ENCODE measurements around the gene CAMTA1. TPM values are rescaled to one million over a fixed set of nuclear protein-coding genes. Genes with fewer than 3 reads are reported as not detected.

Gene CAMTA1
- total and polyA plus RNA-seq, 8 donors: 13.0 to 54.2 (median 23.6) TPM

GRCh38 chr1:6982443-6982842, 197.2 kb downstream of the CAMTA1 start:
- Histone ChIP-seq H3K4me3 (no peak overlapping the region), H3K27me3 (no peaks in the 10 kb centered on the region), H3K9me3 (no peaks in the 10 kb centered on the region), H3K4me1 (no peaks in the 10 kb centered on the region), H3K27ac (no peak overlapping the region), H3K36me3 (no peaks in the 10 kb centered on the region)
- DNase-seq (no peak), FAIRE-seq (no peak), ATAC-seq (no peak)
- intact Hi-C loops (cut with DNase I): no loop called here
- TF ChIP-seq CTCF (IDR thresholded peaks at IDR 0.05): no peak
- 76 to 81% methylated on average over 9 of the region's 9 CpGs for WGBS, 2 donors

DNA sequence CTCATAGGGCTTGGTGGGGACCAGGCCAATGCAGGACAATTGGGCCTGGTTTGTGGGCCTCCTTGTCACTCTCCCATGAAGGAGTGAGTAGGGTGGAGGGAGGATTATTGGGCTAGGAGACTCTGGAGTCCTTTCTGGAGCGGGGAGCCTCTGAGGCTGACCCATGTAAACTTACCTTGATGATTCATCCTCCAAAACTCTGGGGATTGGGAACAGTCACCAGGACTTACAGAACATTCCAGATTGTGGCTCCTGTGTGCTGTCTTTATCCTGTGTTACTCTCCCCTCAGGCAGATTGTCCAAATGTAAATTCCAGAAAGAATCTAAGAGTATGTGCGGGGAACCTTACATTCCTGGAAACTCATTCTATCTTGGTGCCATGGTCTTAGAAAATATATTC, 197.6 kb downstream of the CAMTA1 start:
- no peaks in the 10 kb centered on the region for H3K27me3 ChIP-seq
- DNase-seq (no peak), FAIRE-seq (no peak), ATAC-seq (no peak)
- H3K9me3 ChIP-seq: no peaks in the 10 kb centered on the region
- TF ChIP-seq CTCF (IDR thresholded peaks at IDR 0.05): no peak
- no peak overlapping the region for H3K4me3 ChIP-seq
- intact Hi-C loops (cut with DNase I): no loop called here
- H3K36me3 ChIP-seq: no peaks in the 10 kb centered on the region
- H3K4me1 ChIP-seq: no peaks in the 10 kb centered on the region
- H3K27ac ChIP-seq: no peak overlapping the region
- WGBS, 2 donors: 97 to 100% methylated on average over 2 of the region's 2 CpGs

GRCh38 chr1:6984536-6984935, 199.3 kb downstream of the CAMTA1 start:
- Histone ChIP-seq H3K27me3 (no peaks in the 10 kb centered on the region), H3K9me3 (no peaks in the 10 kb centered on the region), H3K4me1 (no peaks in the 10 kb centered on the region), H3K36me3 (no peaks in the 10 kb centered on the region), H3K27ac (no peak overlapping the region), H3K4me3 (no peak overlapping the region)
- 69 to 81% methylated on average over 14 of the region's 14 CpGs for WGBS, 2 donors
- intact Hi-C loops (cut with DNase I): no loop called here
- ATAC-seq (no peak), DNase-seq (no peak), FAIRE-seq (no peak)
- TF ChIP-seq CTCF (IDR thresholded peaks at IDR 0.05): no peak

GRCh38 chr1:6984986-6985385, 199.7 kb downstream of the CAMTA1 start:
- WGBS, 2 donors: 46% methylated on average over 7 of the region's 7 CpGs

More at GRCh38 chr1:6984986-6985385, 199.7 kb downstream of the CAMTA1 start:
- no peaks in the 10 kb centered on the region for H3K4me1 ChIP-seq
- no peaks in the 10 kb centered on the region for H3K27me3 ChIP-seq
- intact Hi-C loops (cut with DNase I): no loop called here
- no peak overlapping the region for H3K27ac ChIP-seq
- no peak for ATAC-seq
- H3K4me3 ChIP-seq: no peak overlapping the region
- H3K9me3 ChIP-seq: no peaks in the 10 kb centered on the region
- FAIRE-seq: no peak
- no peaks in the 10 kb centered on the region for H3K36me3 ChIP-seq
- no peak for TF ChIP-seq CTCF (IDR thresholded peaks at IDR 0.05)
- DNase-seq: no peak
